GM12878 (cell line): ENCODE measurements around the gene AIP. TPM values are rescaled to one million over a fixed set of nuclear protein-coding genes. Genes with fewer than 3 reads are reported as not detected.

ENCODE experiments used
- ATAC-seq: fragments of 200-7000 bp; cut with Tn5 transposase; 3 replicates; pipeline ENCODE4 v1.9.1; 2020; ENCODE audit warnings: mild to moderate bottlenecking, moderate library complexity
- BruUV-seq: library from RNA; stranded (reverse); fragments of 400-500 nt; replicated peaks from 2 replicates; lab custom pipeline; 2021; lab: Mats Ljungman, UMichigan
- CTCF ChIA-PET: fragments of 300-600 bp; sonication (Branson Sonifier 250); formaldehyde crosslinking; extraction: SDS; loops from one replicate; lab custom pipeline; 2021; ENCODE audit warnings: inconsistent platforms; lab: Yijun Ruan, JAX
- POLR2A ChIA-PET: fragments of 350-600 bp; formaldehyde crosslinking; extraction: SDS; loops from one replicate; lab custom pipeline; 2021; ENCODE audit warnings: inconsistent platforms; lab: Charles Lee
- RAD21 ChIA-PET: fragments of 300-600 bp; sonication (Branson Sonifier 250); formaldehyde crosslinking; loops from one replicate; lab custom pipeline; 2023; ENCODE audit warnings: antibody characterized with exemption; ENCODE audit not compliant: unreplicated experiment; lab: Charles Lee
- SMC1A ChIA-PET: fragments of 300-600 bp; sonication (Branson Sonifier 250); formaldehyde crosslinking; loops from one replicate; lab custom pipeline; 2023; ENCODE audit not compliant: unreplicated experiment, uncharacterized antibody; lab: Charles Lee
- DNase-seq: peaks from one replicate; pipeline ENCODE4 v3.0.0-alpha.2; 2011; ENCODE audit warnings: low read depth, low spot score
- FAIRE-seq: peaks from 3 replicates; lab custom pipeline; 2011; peaks lifted over from hg19 to GRCh38; lab: Jason Lieb, UNC
- H2AFZ ChIP-seq: 2 replicates; pipeline ENCODE4 v1.6.0; 2011; ENCODE audit warnings: low read depth, low read length, control low read depth; ENCODE audit not compliant: control insufficient read depth
- H3K27ac ChIP-seq: 2 replicates; pipeline ENCODE4 v1.5.1; 2011; ENCODE audit warnings: control low read depth; ENCODE audit not compliant: control insufficient read depth, insufficient read depth
- H3K27me3 ChIP-seq, 2 experiments: replicated peaks in 1 of 2; 2 replicates each; pipeline versions ENCODE4 v1.6.0 to v1.6.1; 2011; ENCODE audit warnings: low read length in 1 of 2; ENCODE audit not compliant: control insufficient read depth in 2 of 2, insufficient read depth in 2 of 2
- H3K36me3 ChIP-seq, 2 experiments: 2 replicates each; pipeline ENCODE4 v1.5.1; 2011; ENCODE audit warnings: low read length in 1 of 2; ENCODE audit not compliant: control insufficient read depth in 2 of 2, insufficient read depth in 2 of 2
- H3K4me1 ChIP-seq: 2 replicates; pipeline ENCODE4 v1.6.1; 2011; ENCODE audit warnings: mild to moderate bottlenecking, low read length, moderate library complexity, mixed read lengths; ENCODE audit not compliant: control insufficient read depth, insufficient read depth
- H3K4me2 ChIP-seq: 2 replicates; pipeline ENCODE4 v1.6.0; 2011; ENCODE audit warnings: control low read depth; ENCODE audit not compliant: control insufficient read depth, insufficient read depth
- H3K4me3 ChIP-seq: fragments of 200-600 bp; sonication (generic); 2 replicates; pipeline ENCODE4 v1.5.1; 2016
- H3K79me2 ChIP-seq: 2 replicates; pipeline ENCODE4 v1.6.0; 2011; ENCODE audit warnings: low read length; ENCODE audit not compliant: control insufficient read depth, insufficient read depth
- H3K9ac ChIP-seq: 2 replicates; pipeline ENCODE4 v1.8.0; 2011; ENCODE audit warnings: low read length, control low read depth, mixed read lengths; ENCODE audit not compliant: control insufficient read depth, insufficient read depth
- H3K9me3 ChIP-seq: replicated peaks from 3 replicates; pipeline ENCODE4 v1.5.1; 2011; ENCODE audit warnings: mild to moderate bottlenecking, low read length; ENCODE audit not compliant: control insufficient read depth, insufficient read depth
- H4K20me1 ChIP-seq: 2 replicates; pipeline ENCODE4 v1.6.0; 2011; ENCODE audit not compliant: control insufficient read depth, insufficient read depth
- WGBS: methylation state at CpG from one replicate; pipeline ENCODE4 v1.1.6; 2016; ENCODE audit warnings: low lambda C conversion rate; ENCODE audit not compliant: insufficient replicate concordance, insufficient coverage; ENCODE audit errors: missing lambda C conversion rate; 5-methylcytosine and 5-hydroxymethylcytosine counted together
- in situ Hi-C: fragments of 300-500 bp; cut with MboI; formaldehyde crosslinking; loops from 9 replicates; pipeline ENCODE4 v1.14.3; 2018; ENCODE audit warnings: mixed read lengths
- intact Hi-C: fragments of 100-400 bp; cut with micrococcal nuclease; formaldehyde crosslinking; loops from one replicate; pipeline ENCODE4 v1.14.2; 2022; ENCODE audit not compliant: unreplicated experiment
- polyA plus RNA-seq, 11 experiments: library from polyadenylated mRNA; depleted of rRNA in 4 of 11; unstranded in 6 of 11; stranded (reverse) in 5 of 11; fragments of >200 nt; fragmentation: Nextera tagmentation in 4 of 11; fragmentation: Illumina TruSeq in 1 of 11; extraction: Ambion mirVana in 4 of 11; extraction: Trizol in 1 of 11; gene quantifications; 1 replicate in 1 of 11; 2 replicates in 10 of 11; pipeline versions ENCODE4 v1.2.1 to v1.2.3, GENCODE V29; 2011 to 2016; ENCODE audit warnings: inconsistent platforms in 2 of 11, missing spikeins in 2 of 11, low read depth in 1 of 11
- total RNA-seq, 4 experiments: library from RNA; depleted of rRNA in 3 of 4; stranded (reverse); fragments of >200 nt in 3 of 4; fragmentation: Illumina TruSeq in 1 of 4; extraction: Trizol in 1 of 4; gene quantifications; 2 replicates each; pipeline versions ENCODE4 v1.2.1 to v1.2.3, GENCODE V29; 2013 to 2021
- TF ChIP-seq, protein P1 (sequence below): fragments of 450-650 bp; IDR thresholded peaks from 2 replicates; pipeline ENCODE4 v1.6.1; 2016; ENCODE audit warnings: mild to moderate bottlenecking

The AIP gene
- total and polyA plus RNA-seq, 10 of the 15 experiments (the other 5 are each of a cell fraction or from before 2014, with no cell fraction given): 12.6 to 164 (median 104) TPM

DNA sequence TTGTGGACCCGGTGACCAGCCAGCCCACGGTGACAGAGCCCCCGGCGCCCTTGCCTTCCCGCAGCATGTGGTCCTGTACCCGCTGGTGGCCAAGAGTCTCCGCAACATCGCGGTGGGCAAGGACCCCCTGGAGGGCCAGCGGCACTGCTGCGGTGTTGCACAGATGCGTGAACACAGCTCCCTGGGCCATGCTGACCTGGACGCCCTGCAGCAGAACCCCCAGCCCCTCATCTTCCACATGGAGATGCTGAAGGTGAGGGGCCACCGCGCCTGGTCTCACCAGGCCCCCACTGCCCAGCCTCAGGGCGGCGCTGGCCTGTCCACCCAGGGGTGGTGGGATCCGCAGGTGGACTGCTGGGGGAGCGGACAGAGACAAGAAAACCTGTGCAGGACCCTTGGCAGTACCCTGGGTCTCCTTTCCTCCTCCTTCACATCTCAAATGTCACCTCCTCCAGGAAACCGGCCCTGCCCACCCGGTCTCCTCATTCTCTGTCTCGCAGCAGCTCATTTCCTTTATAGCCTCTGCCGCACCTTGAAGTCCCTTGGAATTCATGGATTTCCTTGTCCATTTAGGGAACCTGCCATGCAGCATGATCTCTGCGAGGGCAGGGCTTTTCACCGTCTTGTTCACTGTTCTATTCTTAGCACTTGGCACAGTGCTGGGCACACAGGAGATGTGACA lies 6.5 kb downstream of the AIP start:
- DNase-seq: no peak
- ChIA-PET CTCF (interaction anchor here (0.5 to 6.7 kb wide), 3 partner anchors 17 to 87 kb away, joined by 3 to 37 read pairs (median 4); partner anchors contain the start of genes PPP1CA, PTPRCAP and TBC1D10C), POLR2A (interaction anchor here (0.7 to 6.8 kb wide), 4 partner anchors 11 to 87 kb away, joined by 3 to 112 read pairs (median 3); partner anchors contain the start of genes PPP1CA and TBC1D10C), RAD21 (interaction anchor here (1.1 to 6.9 kb wide), 3 partner anchors 16 to 87 kb away, joined by 3 to 95 read pairs (median 68); partner anchors contain the start of genes PITPNM1, PPP1CA, PTPRCAP and TBC1D10C), SMC1A (interaction anchor here (4.8 kb wide), 1 partner anchor 16 kb away, joined by 23 read pairs; the partner anchor contains the start of gene PITPNM1)
- Histone ChIP-seq H3K79me2 (peaks cover 20% of the 10 kb centered on the region), H4K20me1 (no peaks in the 10 kb centered on the region), H3K4me2 (no peak overlapping the region), H3K9ac (no peak overlapping the region), H3K4me3 (no peak overlapping the region), H3K4me1 (peaks cover 34% of the 10 kb centered on the region), H2AFZ (no peak overlapping the region), H3K27ac (no peak overlapping the region), H3K27me3 (no peaks in the 10 kb centered on the region), H3K9me3 (no peaks in the 10 kb centered on the region), H3K36me3 (peaks cover 4 to 23% of the 10 kb centered on the region in 2 experiments; a peak in 3 of 4 replicates)
- no peak for FAIRE-seq
- intact Hi-C loops (loop anchor here (10.0 kb wide), 1 partner anchor 225 kb away; the partner anchor contains the start of gene GRK2), in situ Hi-C loops (no loop called here)
- no peak for ATAC-seq
- TF ChIP-seq, protein P1, sequence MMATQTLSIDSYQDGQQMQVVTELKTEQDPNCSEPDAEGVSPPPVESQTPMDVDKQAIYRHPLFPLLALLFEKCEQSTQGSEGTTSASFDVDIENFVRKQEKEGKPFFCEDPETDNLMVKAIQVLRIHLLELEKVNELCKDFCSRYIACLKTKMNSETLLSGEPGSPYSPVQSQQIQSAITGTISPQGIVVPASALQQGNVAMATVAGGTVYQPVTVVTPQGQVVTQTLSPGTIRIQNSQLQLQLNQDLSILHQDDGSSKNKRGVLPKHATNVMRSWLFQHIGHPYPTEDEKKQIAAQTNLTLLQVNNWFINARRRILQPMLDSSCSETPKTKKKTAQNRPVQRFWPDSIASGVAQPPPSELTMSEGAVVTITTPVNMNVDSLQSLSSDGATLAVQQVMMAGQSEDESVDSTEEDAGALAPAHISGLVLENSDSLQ: no peak
- WGBS: 88% methylated on average over 24 of the region's 25 CpGs
- no TSS peak for BruUV-seq
